ENCODE measurements around the gene BRD7. TPM values are rescaled to one million over a fixed set of nuclear protein-coding genes. Genes with fewer than 3 reads are reported as not detected.

BRD7 gene
- total RNA-seq, 4 donors from 2014 or later = 29.9 to 41.2 (median 38.9) TPM

GRCh38 chr16:50280932-50281331 lies 87.9 kb downstream of the BRD7 start:
- no peak for ATAC-seq (ENCODE audit: low FRiP score)
- no peak for TF ChIP-seq CTCF (IDR thresholded peaks at IDR 0.05)
- no peak for DNase-seq (ENCODE audit: low spot score)

- DNase-seq (ENCODE audit: low spot score) (no peak), ATAC-seq (ENCODE audit: low FRiP score) (no peak)
Observed at GRCh38 chr16:50279504-50279865, 89.3 kb downstream of the BRD7 start.

GRCh38 chr16:50278251-50278650 lies 90.5 kb downstream of the BRD7 start:
- TF ChIP-seq CTCF (IDR thresholded peaks at IDR 0.05) = no peak
- DNase-seq (ENCODE audit: low spot score) (no peak), ATAC-seq (ENCODE audit: low FRiP score) (no peak)

More at GRCh38 chr16:50279504-50279865, 89.3 kb downstream of the BRD7 start:
- no peak for TF ChIP-seq CTCF (IDR thresholded peaks at IDR 0.05)

GRCh38 chr16:50276801-50277555 lies 91.8 kb downstream of the BRD7 start:
- DNase-seq (ENCODE audit: low spot score) (no peak), ATAC-seq (ENCODE audit: low FRiP score) (no peak)
- no peak for TF ChIP-seq CTCF (IDR thresholded peaks at IDR 0.05)

- no peak for DNase-seq (ENCODE audit: low spot score)
- no peak for ATAC-seq (ENCODE audit: low FRiP score)
- no peak for TF ChIP-seq CTCF (IDR thresholded peaks at IDR 0.05)
Observed at GRCh38 chr16:50276326-50276640, 92.5 kb downstream of the BRD7 start.

- ATAC-seq (ENCODE audit: low FRiP score) (no peak), DNase-seq (ENCODE audit: low spot score) (no peak)
- no peak for TF ChIP-seq CTCF (IDR thresholded peaks at IDR 0.05)
Observed at GRCh38 chr16:50275428-50276325, 93.1 kb downstream of the BRD7 start.

- no peak for DNase-seq (ENCODE audit: low spot score)
- no peak for ATAC-seq (ENCODE audit: low FRiP score)
- no peak for TF ChIP-seq CTCF (IDR thresholded peaks at IDR 0.05)
Observed at GRCh38 chr16:50275098-50275415, 93.7 kb downstream of the BRD7 start.
